Activated CD4-positive, alpha-beta T cell treated with anti-CD3 and anti-CD28 coated beads, Interleukin-2, amount 10 ng/mL, durations not matched to agents 7 days and 5 days (primary cell): ENCODE data around the gene KDSR. TPM values are rescaled to one million over a fixed set of nuclear protein-coding genes. Genes with fewer than 3 reads are reported as not detected.

Source experiments
- CTCF ChIA-PET: fragments of 350-600 bp; sonication (Branson Sonifier 250); formaldehyde crosslinking; loops from one replicate; lab custom pipeline; 2021; ENCODE audit warnings: antibody characterized with exemption; lab: Charles Lee
- POLR2A ChIA-PET: fragments of 350-600 bp; sonication (Branson Sonifier 250); formaldehyde crosslinking; loops from one replicate; lab custom pipeline; 2021; ENCODE audit warnings: antibody characterized with exemption; lab: Charles Lee
- DNase-seq: peaks from one replicate; pipeline ENCODE4 v3.0.0-alpha.2; 2020
- H3K27ac Mint-ChIP-seq: one replicate; pipeline ENCODE4 v1.8.0; 2021; ENCODE audit warnings: mild to moderate bottlenecking, moderate library complexity, mixed read lengths
- H3K27me3 Mint-ChIP-seq: one replicate; pipeline ENCODE4 v1.8.0; 2021; ENCODE audit warnings: mixed read lengths
- H3K36me3 Mint-ChIP-seq: one replicate; pipeline ENCODE4 v1.8.0; 2021; ENCODE audit warnings: low read depth, mixed read lengths
- H3K4me1 Mint-ChIP-seq: one replicate; pipeline ENCODE4 v1.8.0; 2021; ENCODE audit warnings: mixed read lengths
- H3K4me3 Mint-ChIP-seq: one replicate; pipeline ENCODE4 v1.8.0; 2021; ENCODE audit warnings: mild to moderate bottlenecking, moderate library complexity, mixed read lengths
- H3K9me3 Mint-ChIP-seq: one replicate; pipeline ENCODE4 v1.8.0; 2021; ENCODE audit warnings: mixed read lengths
- total RNA-seq, 2 experiments: library from RNA; stranded (reverse); gene quantifications; one replicate each; pipeline ENCODE4 v1.2.3, GENCODE V29; 2021

The KDSR gene
- total RNA-seq, 2 experiments from 2014 or later, result 56.1 to 56.6 TPM

- no peaks in the 10 kb centered on the region for H3K9me3 Mint-ChIP-seq
- POLR2A ChIA-PET, result interaction anchor here (0.6 kb wide), 1 partner anchor 69 kb away, joined by 4 read pairs; no protein-coding TSS in a partner anchor
- no peak overlapping the region for H3K27ac Mint-ChIP-seq
Observed at GRCh38 chr18:63283305-63284094, 83.5 kb downstream of the KDSR start.

GRCh38 chr18:63282793-63283192 is 84.2 kb downstream of the KDSR start:
- POLR2A ChIA-PET, result no interaction called here
- H3K4me3 Mint-ChIP-seq, result no peak overlapping the region
- H3K4me1 Mint-ChIP-seq, result peaks cover 63% of the 10 kb centered on the region
- CTCF ChIA-PET, result interaction anchor here (1.0 kb wide), 1 partner anchor 12 kb away, joined by 3 read pairs; no protein-coding TSS in a partner anchor
- H3K27me3 Mint-ChIP-seq, result no peaks in the 10 kb centered on the region
- no peaks in the 10 kb centered on the region for H3K9me3 Mint-ChIP-seq
- H3K27ac Mint-ChIP-seq, result no peak overlapping the region
- H3K36me3 Mint-ChIP-seq, result peaks cover 54% of the 10 kb centered on the region
- no peak for DNase-seq

More at GRCh38 chr18:63283305-63284094, 83.5 kb downstream of the KDSR start:
- DNase-seq, result no peak
- H3K4me1 Mint-ChIP-seq, result peaks cover 56% of the 10 kb centered on the region
- H3K27me3 Mint-ChIP-seq, result no peaks in the 10 kb centered on the region
- H3K4me3 Mint-ChIP-seq, result no peak overlapping the region
- CTCF ChIA-PET, result interaction anchor here (1.0 to 1.7 kb wide), 2 partner anchors 10 to 13 kb away, joined by 3 to 4 read pairs; no protein-coding TSS in a partner anchor
- peaks cover 47% of the 10 kb centered on the region for H3K36me3 Mint-ChIP-seq

Other genes starting within 250 kb of the KDSR start
- 100 to 1,000 TPM; 113 to 119 TPM for gene BCL2, start 47.4 kb downstream of the KDSR start, total RNA-seq
- gene VPS4B, start 55.3 kb upstream of the KDSR start, total RNA-seq, result 10 to 100 TPM; 69.9 to 84.7 TPM
- not detected for gene SERPINB5, start 109.8 kb upstream of the KDSR start, total RNA-seq
- gene SERPINB12, start 175.2 kb upstream of the KDSR start, total RNA-seq, result not detected
- not detected for gene SERPINB13, start 220.1 kb upstream of the KDSR start, total RNA-seq